Loucy (cell line): ENCODE data around the gene ARMC8.
A peak's percentile ranks its signal among the peaks of the same experiment; 100 is the strongest.

Experiments
- H2AFZ ChIP-seq: fragments of 200-600 bp; sonication (generic); 2 replicates; pipeline ENCODE4 v1.6.0; 2016; ENCODE audit warnings: antibody characterized with exemption, mild to moderate bottlenecking, low read length, moderate library complexity
- H3F3A ChIP-seq: fragments of 200-600 bp; 2 replicates; pipeline ENCODE4 v1.6.0; 2016; ENCODE audit warnings: antibody characterized with exemption, low read depth, mild to moderate bottlenecking
- H3K27me3 ChIP-seq: fragments of 200-600 bp; sonication (generic); 2 replicates; pipeline ENCODE4 v1.6.1; 2014; ENCODE audit warnings: low read length, mild to moderate bottlenecking; ENCODE audit not compliant: insufficient read depth, poor library complexity, severe bottlenecking
- H3K36me3 ChIP-seq: fragments of 200-600 bp; sonication (generic); 2 replicates; pipeline ENCODE4 v1.6.1; 2016; ENCODE audit warnings: low read length; ENCODE audit not compliant: insufficient read depth
- H3K4me1 ChIP-seq: fragments of 200-600 bp; sonication (generic); 2 replicates; pipeline ENCODE4 v1.5.1; 2014; ENCODE audit warnings: low read length, mild to moderate bottlenecking; ENCODE audit not compliant: insufficient read depth, poor library complexity, severe bottlenecking
- H3K4me2 ChIP-seq: fragments of 200-600 bp; sonication (generic); 2 replicates; pipeline ENCODE4 v1.6.0; 2014; ENCODE audit warnings: antibody characterized with exemption, low read length, low read depth, mild to moderate bottlenecking; ENCODE audit not compliant: poor library complexity, severe bottlenecking
- H3K4me3 ChIP-seq: fragments of 200-600 bp; sonication (generic); 2 replicates; pipeline ENCODE4 v1.5.1; 2014; ENCODE audit warnings: low read length, mild to moderate bottlenecking, mixed read lengths; ENCODE audit not compliant: poor library complexity, severe bottlenecking
- H3K79me2 ChIP-seq: fragments of 200-600 bp; sonication (generic); 2 replicates; pipeline ENCODE4 v1.6.1; 2014; ENCODE audit warnings: low read length; ENCODE audit not compliant: insufficient read depth
- H3K9ac ChIP-seq: fragments of 200-600 bp; sonication (generic); 2 replicates; pipeline ENCODE4 v1.6.0; 2014; ENCODE audit warnings: mild to moderate bottlenecking, low read depth, low read length, moderate library complexity; ENCODE audit not compliant: poor library complexity, severe bottlenecking
- H3K9me2 ChIP-seq: fragments of 200-600 bp; sonication (generic); replicated peaks from 2 replicates; pipeline ENCODE4 v1.6.1; 2016; ENCODE audit warnings: low read depth, low read length, mixed read lengths
- H3K9me3 ChIP-seq: fragments of 200-600 bp; sonication (generic); 2 replicates; pipeline ENCODE4 v1.6.1; 2014; ENCODE audit warnings: mild to moderate bottlenecking, antibody characterized with exemption, low read length, low read depth; ENCODE audit not compliant: insufficient read depth
- H4K20me1 ChIP-seq: fragments of 200-600 bp; sonication (generic); 2 replicates; pipeline ENCODE4 v1.6.0; 2014; ENCODE audit warnings: antibody characterized with exemption, low read length, mild to moderate bottlenecking; ENCODE audit not compliant: insufficient read depth, poor library complexity, severe bottlenecking
- EZH2phosphoT487 ChIP-seq: fragments of 200-600 bp; IDR thresholded peaks from 2 replicates; pipeline ENCODE4 v1.6.1; 2018; ENCODE audit warnings: antibody characterized with exemption, mild to moderate bottlenecking, moderate library complexity, borderline replicate concordance
- TF ChIP-seq, protein P1 (sequence below): fragments of 200-600 bp; sonication (generic); conservative IDR thresholded peaks from 2 replicates; pipeline ENCODE4 v1.5.1; 2014; ENCODE audit warnings: mild to moderate bottlenecking, antibody characterized with exemption, low read length

ARMC8 gene

DNA sequence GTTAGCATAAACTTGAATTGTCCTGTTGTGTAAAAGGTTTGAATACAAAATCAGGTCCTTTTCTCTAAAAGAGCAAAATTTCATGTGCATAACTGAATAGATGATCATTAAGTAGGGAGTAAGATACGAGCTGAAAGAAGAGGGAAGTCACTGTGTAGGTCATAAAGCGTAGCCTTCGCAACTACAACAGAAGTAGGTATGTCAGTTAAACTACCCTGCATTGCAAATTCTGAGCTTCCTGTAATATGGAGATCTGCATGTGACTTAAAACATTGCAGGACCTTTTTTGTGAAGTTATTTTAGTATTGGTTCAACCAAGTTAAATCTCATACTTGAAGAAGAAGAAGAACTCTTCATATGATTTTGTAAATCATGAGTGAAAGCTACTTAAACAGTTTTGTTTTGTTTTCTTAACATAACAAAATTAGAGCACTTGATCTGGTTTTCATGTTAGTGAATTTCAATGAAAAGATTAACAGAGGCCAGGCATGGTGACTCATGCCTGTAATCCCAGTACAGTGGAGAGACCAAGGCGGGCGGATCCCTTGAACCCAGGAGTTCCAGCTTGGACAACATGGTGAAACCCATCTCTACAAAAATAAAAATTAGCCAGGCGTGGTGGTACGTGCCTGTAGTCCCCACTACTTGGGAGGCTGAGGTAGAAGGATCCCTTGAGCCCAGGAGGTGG, 26.4 kb downstream of the ARMC8 start:
- Histone ChIP-seq H3K4me1 (peaks cover 11% of the 10 kb centered on the region), H3K27me3 (no peaks in the 10 kb centered on the region), H4K20me1 (peaks cover 57% of the 10 kb centered on the region), H3K36me3 (peaks cover 44% of the 10 kb centered on the region; the same call in 1 of the 2 replicates), H3K9me3 (no peaks in the 10 kb centered on the region), H3K4me3 (no peak overlapping the region), H3K9me2 (no peaks in the 10 kb centered on the region), H3K4me2 (no peak overlapping the region), H3F3A (no peaks in the 10 kb centered on the region), H3K9ac (no peak overlapping the region), H2AFZ (no peak overlapping the region), H3K79me2 (peaks cover 95% of the 10 kb centered on the region)
- TF ChIP-seq, protein P1, sequence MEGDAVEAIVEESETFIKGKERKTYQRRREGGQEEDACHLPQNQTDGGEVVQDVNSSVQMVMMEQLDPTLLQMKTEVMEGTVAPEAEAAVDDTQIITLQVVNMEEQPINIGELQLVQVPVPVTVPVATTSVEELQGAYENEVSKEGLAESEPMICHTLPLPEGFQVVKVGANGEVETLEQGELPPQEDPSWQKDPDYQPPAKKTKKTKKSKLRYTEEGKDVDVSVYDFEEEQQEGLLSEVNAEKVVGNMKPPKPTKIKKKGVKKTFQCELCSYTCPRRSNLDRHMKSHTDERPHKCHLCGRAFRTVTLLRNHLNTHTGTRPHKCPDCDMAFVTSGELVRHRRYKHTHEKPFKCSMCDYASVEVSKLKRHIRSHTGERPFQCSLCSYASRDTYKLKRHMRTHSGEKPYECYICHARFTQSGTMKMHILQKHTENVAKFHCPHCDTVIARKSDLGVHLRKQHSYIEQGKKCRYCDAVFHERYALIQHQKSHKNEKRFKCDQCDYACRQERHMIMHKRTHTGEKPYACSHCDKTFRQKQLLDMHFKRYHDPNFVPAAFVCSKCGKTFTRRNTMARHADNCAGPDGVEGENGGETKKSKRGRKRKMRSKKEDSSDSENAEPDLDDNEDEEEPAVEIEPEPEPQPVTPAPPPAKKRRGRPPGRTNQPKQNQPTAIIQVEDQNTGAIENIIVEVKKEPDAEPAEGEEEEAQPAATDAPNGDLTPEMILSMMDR = no peak
- no peak for TF ChIP-seq EZH2phosphoT487

DNA sequence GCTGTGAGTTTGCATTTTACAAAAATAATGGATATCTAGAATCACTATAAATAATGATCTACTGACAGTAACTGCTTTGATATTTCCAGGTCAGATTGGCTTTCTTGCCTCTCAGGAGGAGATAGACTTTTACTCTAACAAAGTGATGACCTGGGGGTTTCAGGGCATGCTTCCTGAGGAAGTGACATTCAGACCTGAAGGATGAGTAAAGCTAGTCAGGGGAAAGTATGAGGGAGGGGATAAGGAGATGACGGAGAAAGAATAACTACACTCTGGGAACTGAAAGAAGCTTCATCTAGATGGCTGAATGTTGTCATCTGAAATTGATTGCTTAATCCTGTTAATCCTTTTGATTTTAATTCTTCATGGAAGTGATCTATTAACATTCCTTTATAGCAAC, 32.2 kb downstream of the ARMC8 start:
- Histone ChIP-seq H3K4me1 (peaks cover 41% of the 10 kb centered on the region), H3K4me3 (no peak overlapping the region), H2AFZ (no peak overlapping the region), H3K79me2 (peaks cover 74% of the 10 kb centered on the region), H3K9me2 (no peaks in the 10 kb centered on the region), H3K4me2 (peak overlapping the region; percentile 2), H4K20me1 (peaks cover 49% of the 10 kb centered on the region), H3K36me3 (peaks cover 40% of the 10 kb centered on the region; the same call in 1 of the 2 replicates), H3K9me3 (no peaks in the 10 kb centered on the region), H3K9ac (no peak overlapping the region), H3K27me3 (no peaks in the 10 kb centered on the region), H3F3A (no peaks in the 10 kb centered on the region)
- no peak for TF ChIP-seq EZH2phosphoT487
- TF ChIP-seq, protein P1 = no peak

DNA sequence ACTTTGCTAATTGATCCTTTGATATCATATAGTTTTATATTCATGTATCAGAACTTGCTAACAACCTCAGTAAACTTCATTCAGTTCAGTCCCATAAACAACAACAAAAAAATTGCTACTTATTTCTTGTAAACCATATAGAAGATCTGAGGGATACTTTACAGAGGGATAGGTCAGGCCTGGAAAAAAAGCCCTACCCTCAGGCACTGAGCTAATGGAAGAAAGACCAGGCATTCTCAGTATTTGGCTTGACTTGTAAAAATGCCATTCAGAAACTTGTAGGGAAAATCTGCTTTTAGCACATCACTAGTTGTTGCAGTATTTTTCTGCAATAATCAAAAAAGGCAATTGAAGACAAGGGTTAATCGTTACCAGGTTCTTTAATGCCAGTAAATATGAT, 33.1 kb downstream of the ARMC8 start:
- TF ChIP-seq EZH2phosphoT487 = no peak
- TF ChIP-seq, protein P1 = no peak
- Histone ChIP-seq H3K4me1 (peaks cover 41% of the 10 kb centered on the region), H4K20me1 (peaks cover 49% of the 10 kb centered on the region), H3F3A (no peaks in the 10 kb centered on the region), H3K27me3 (no peaks in the 10 kb centered on the region), H3K4me3 (no peak overlapping the region), H3K36me3 (peaks cover 47% of the 10 kb centered on the region; the same call in 1 of the 2 replicates), H2AFZ (no peak overlapping the region), H3K9me3 (no peaks in the 10 kb centered on the region), H3K9ac (no peak overlapping the region), H3K9me2 (no peaks in the 10 kb centered on the region), H3K4me2 (no peak overlapping the region), H3K79me2 (peaks cover 65% of the 10 kb centered on the region)
